ENCODE results near the gene CUBN. TPM values are rescaled to one million over a fixed set of nuclear protein-coding genes. Genes with fewer than 3 reads are reported as not detected.
A peak's percentile ranks its signal among the peaks of the same experiment; 100 is the strongest.

CUBN gene
- total RNA-seq, 4 donors from 2014 or later = 0.37 to 1.5 (median 1.1) TPM

- DNase-seq = peak; percentile 13
- Histone ChIP-seq H3K4me1 (peaks cover 0 to 41% (median 14%) of the 10 kb centered on the region in 4 donors), H3K9me3 (no peaks in the 10 kb centered on the region), H3K4me3 (no peak overlapping the region), H3K27me3 (no peaks in the 10 kb centered on the region), H3K36me3 (no peaks in the 10 kb centered on the region), H3K27ac (no peak overlapping the region)
- in situ Hi-C loops (cut with MboI; ENCODE audit: low pct_ligation_motif_present in 1 of 4, low pct_unique_long_range_greater_than_20kb in 1 of 4, low sequenced_read_pairs in 3 of 4) (no loop called here), intact Hi-C loops (cut with DNase I; ENCODE audit: low total_unique reads) (no loop called here)
- 73 to 76% methylated on average over 5 of the region's 5 CpGs for WGBS, 2 donors (ENCODE audit: low coverage in 1 of 2)
- TF ChIP-seq CTCF (IDR thresholded peaks at IDR 0.05) (no peak), POLR2A (IDR thresholded peaks at IDR 0.05) (no peak), EP300 (IDR thresholded peaks at IDR 0.05; ENCODE audit: low read depth) (no peak), POLR2AphosphoS5 (IDR thresholded peaks at IDR 0.05) (no peak)
Observed at GRCh38 chr10:17147884-17148489, 18.4 kb upstream of the CUBN start.

GRCh38 chr10:17146892-17147291, 17.3 kb upstream of the CUBN start:
- in situ Hi-C loops (cut with MboI; ENCODE audit: low pct_ligation_motif_present in 1 of 4, low pct_unique_long_range_greater_than_20kb in 1 of 4, low sequenced_read_pairs in 3 of 4) = no loop called here
- no peak for DNase-seq
- Histone ChIP-seq H3K36me3 (no peaks in the 10 kb centered on the region), H3K4me3 (no peak overlapping the region), H3K27ac (no peak overlapping the region), H3K9me3 (no peaks in the 10 kb centered on the region), H3K27me3 (no peaks in the 10 kb centered on the region), H3K4me1 (peaks cover 0 to 36% (median 11%) of the 10 kb centered on the region in 4 donors)
- TF ChIP-seq EP300 (IDR thresholded peaks at IDR 0.05; ENCODE audit: low read depth) (no peak), CTCF (IDR thresholded peaks at IDR 0.05) (no peak), POLR2A (IDR thresholded peaks at IDR 0.05) (no peak), POLR2AphosphoS5 (IDR thresholded peaks at IDR 0.05) (no peak)
- 84 to 90% methylated on average over 3 of the region's 3 CpGs for WGBS, 2 donors (ENCODE audit: low coverage in 1 of 2)
- intact Hi-C loops (cut with DNase I; ENCODE audit: low total_unique reads) = no loop called here

GRCh38 chr10:17145239-17145638, 15.6 kb upstream of the CUBN start:
- Histone ChIP-seq H3K4me3 (no peak overlapping the region), H3K9me3 (no peaks in the 10 kb centered on the region), H3K4me1 (peaks cover 0 to 30% (median 9%) of the 10 kb centered on the region in 4 donors), H3K36me3 (no peaks in the 10 kb centered on the region), H3K27ac (peak overlapping the region in 3 of 4 donors; percentile 23 to 41 (median 33)), H3K27me3 (no peaks in the 10 kb centered on the region)
- 59 to 63% methylated on average over 1 of the region's 1 CpG for WGBS, 2 donors (ENCODE audit: low coverage in 1 of 2)
- in situ Hi-C loops (cut with MboI; ENCODE audit: low pct_ligation_motif_present in 1 of 4, low pct_unique_long_range_greater_than_20kb in 1 of 4, low sequenced_read_pairs in 3 of 4) = no loop called here
- DNase-seq = no peak
- intact Hi-C loops (cut with DNase I; ENCODE audit: low total_unique reads) = no loop called here
- TF ChIP-seq EP300 (IDR thresholded peaks at IDR 0.05; ENCODE audit: low read depth) (no peak), POLR2AphosphoS5 (IDR thresholded peaks at IDR 0.05) (no peak), POLR2A (IDR thresholded peaks at IDR 0.05) (no peak), CTCF (IDR thresholded peaks at IDR 0.05) (no peak)

- H3K9me3 ChIP-seq = no peaks in the 10 kb centered on the region
- no peak for TF ChIP-seq EP300 (IDR thresholded peaks at IDR 0.05; ENCODE audit: low read depth)
- H3K4me3 ChIP-seq = no peak overlapping the region
- H3K4me1 ChIP-seq = peaks cover 0 to 30% (median 9%) of the 10 kb centered on the region in 4 donors
- peak overlapping the region in 3 of 4 donors; percentile 23 to 41 (median 33) for H3K27ac ChIP-seq
- in situ Hi-C loops (cut with MboI; ENCODE audit: low pct_ligation_motif_present in 1 of 4, low pct_unique_long_range_greater_than_20kb in 1 of 4, low sequenced_read_pairs in 3 of 4) (no loop called here), intact Hi-C loops (cut with DNase I; ENCODE audit: low total_unique reads) (no loop called here)
- H3K36me3 ChIP-seq = no peaks in the 10 kb centered on the region
- no peaks in the 10 kb centered on the region for H3K27me3 ChIP-seq
- WGBS, 2 donors (ENCODE audit: low coverage in 1 of 2) = 77 to 85% methylated on average over 2 to 5 of the region's 5 CpGs
- DNase-seq = no peak
Observed at GRCh38 chr10:17144757-17145156, 15.1 kb upstream of the CUBN start.

GRCh38 chr10:17144032-17144431, 14.4 kb upstream of the CUBN start:
- no peak overlapping the region for H3K27ac ChIP-seq
- peaks cover 0 to 31% (median 9%) of the 10 kb centered on the region in 4 donors for H3K4me1 ChIP-seq
- no peaks in the 10 kb centered on the region for H3K36me3 ChIP-seq
- in situ Hi-C loops (cut with MboI; ENCODE audit: low pct_ligation_motif_present in 1 of 4, low pct_unique_long_range_greater_than_20kb in 1 of 4, low sequenced_read_pairs in 3 of 4) (no loop called here), intact Hi-C loops (cut with DNase I; ENCODE audit: low total_unique reads) (no loop called here)
- no peaks in the 10 kb centered on the region for H3K9me3 ChIP-seq
- H3K27me3 ChIP-seq = no peaks in the 10 kb centered on the region
- DNase-seq = no peak
- WGBS, 2 donors (ENCODE audit: low coverage in 1 of 2) = 94 to 100% methylated on average over 2 of the region's 2 CpGs
- no peak overlapping the region for H3K4me3 ChIP-seq
- TF ChIP-seq EP300 (IDR thresholded peaks at IDR 0.05; ENCODE audit: low read depth) (no peak), POLR2AphosphoS5 (IDR thresholded peaks at IDR 0.05) (no peak), POLR2A (IDR thresholded peaks at IDR 0.05) (no peak), CTCF (IDR thresholded peaks at IDR 0.05) (no peak)

All from transverse colon (tissue), 4 donors.